Mesenchymal stem cell (in vitro differentiated cells and primary cell): Measurements from ENCODE around the gene LTBP2.

Experiments
- DNase-seq: peaks from one replicate; pipeline ENCODE4 v3.0.0-alpha.2; 2013
- H2AFZ ChIP-seq: one replicate; pipeline ENCODE4 v1.6.1; 2013; ENCODE audit warnings: low read depth, mild to moderate bottlenecking, control low read depth, inconsistent platforms, low read length, moderate library complexity
- H2AK5ac ChIP-seq: 2 replicates; pipeline ENCODE4 v1.6.1; 2013; ENCODE audit warnings: low read length, moderate library complexity, mild to moderate bottlenecking, inconsistent platforms; ENCODE audit not compliant: severe bottlenecking
- H2BK120ac ChIP-seq: one replicate; pipeline ENCODE4 v1.6.1; 2013; ENCODE audit warnings: low read depth, mild to moderate bottlenecking, inconsistent platforms, low read length, moderate library complexity
- H2BK12ac ChIP-seq, 2 experiments: one replicate each; pipeline ENCODE4 v1.6.1; 2013; ENCODE audit warnings: inconsistent platforms in 2 of 2, low read length in 2 of 2, mild to moderate bottlenecking in 2 of 2, moderate library complexity in 2 of 2, control low read depth in 1 of 2
- H2BK15ac ChIP-seq: one replicate; pipeline ENCODE4 v1.6.1; 2013; ENCODE audit warnings: mild to moderate bottlenecking, low read depth, inconsistent platforms; ENCODE audit not compliant: poor library complexity, severe bottlenecking
- H2BK5ac ChIP-seq: 2 replicates; pipeline ENCODE4 v1.6.1; 2013; ENCODE audit warnings: low read depth, mild to moderate bottlenecking, low read length, control low read depth, inconsistent platforms; ENCODE audit not compliant: poor library complexity, severe bottlenecking
- H3K14ac ChIP-seq, 2 experiments: one replicate each; pipeline ENCODE4 v1.6.1; 2013; ENCODE audit warnings: inconsistent platforms in 2 of 2, low read length in 2 of 2, control low read depth in 1 of 2, mild to moderate bottlenecking in 1 of 2, moderate library complexity in 1 of 2
- H3K18ac ChIP-seq, 2 experiments: one replicate each; pipeline ENCODE4 v1.6.1; 2013; ENCODE audit warnings: inconsistent platforms in 2 of 2, low read length in 2 of 2, control low read depth in 1 of 2, low read depth in 1 of 2, mild to moderate bottlenecking in 1 of 2
- H3K23ac ChIP-seq, 2 experiments: one replicate each; pipeline ENCODE4 v1.6.1; 2013; ENCODE audit warnings: inconsistent platforms in 2 of 2, low read length in 2 of 2, mild to moderate bottlenecking in 2 of 2, moderate library complexity in 2 of 2, control low read depth in 1 of 2
- H3K27ac ChIP-seq: 2 replicates; pipeline ENCODE4 v1.5.1; 2013; ENCODE audit warnings: mild to moderate bottlenecking, moderate library complexity, low read length, control low read depth, inconsistent platforms; ENCODE audit not compliant: poor library complexity, severe bottlenecking
- H3K27me3 ChIP-seq, 2 experiments: 2 replicates each; pipeline versions ENCODE4 v1.6.1 to v1.7.0; 2013; ENCODE audit warnings: low read length in 2 of 2, mild to moderate bottlenecking in 2 of 2, moderate library complexity in 2 of 2, control low read depth in 1 of 2, inconsistent platforms in 1 of 2; ENCODE audit not compliant: control insufficient read depth in 1 of 2, insufficient read depth in 1 of 2
- H3K36me3 ChIP-seq, 2 experiments: 2 replicates each; pipeline versions ENCODE4 v1.6.1 to v1.7.0; 2013; ENCODE audit warnings: low read length in 2 of 2, control low read depth in 1 of 2, inconsistent platforms in 1 of 2, low read depth in 1 of 2, mild to moderate bottlenecking in 1 of 2; ENCODE audit not compliant: insufficient read depth in 2 of 2, control insufficient read depth in 1 of 2
- H3K4ac ChIP-seq, 2 experiments: one replicate each; pipeline ENCODE4 v1.6.1; 2013; ENCODE audit warnings: inconsistent platforms in 2 of 2, low read length in 2 of 2, mild to moderate bottlenecking in 2 of 2, moderate library complexity in 2 of 2, control low read depth in 1 of 2, low read depth in 1 of 2
- H3K4me1 ChIP-seq: 2 replicates; pipeline ENCODE4 v1.6.1; 2013; ENCODE audit warnings: low read depth, low read length, control low read depth; ENCODE audit not compliant: control insufficient read depth, insufficient read depth
- H3K4me2 ChIP-seq: 2 replicates; pipeline ENCODE4 v1.6.1; 2013; ENCODE audit warnings: low read length, mild to moderate bottlenecking, inconsistent platforms; ENCODE audit not compliant: poor library complexity, severe bottlenecking
- H3K4me3 ChIP-seq, 2 experiments: 2 replicates each; pipeline versions ENCODE4 v1.5.1 to v1.7.0; 2013; ENCODE audit warnings: low read length in 2 of 2, mild to moderate bottlenecking in 2 of 2, control low read depth in 1 of 2, low read depth in 1 of 2; ENCODE audit not compliant: insufficient read depth in 1 of 2
- H3K79me1 ChIP-seq: replicated peaks from 2 replicates; pipeline ENCODE4 v1.6.1; 2013; ENCODE audit warnings: mild to moderate bottlenecking, control low read depth, low read length, inconsistent platforms; ENCODE audit not compliant: poor library complexity, severe bottlenecking
- H3K9ac ChIP-seq: 2 replicates; pipeline ENCODE4 v1.7.0; 2013; ENCODE audit warnings: mild to moderate bottlenecking, low read length, moderate library complexity
- H3K9me3 ChIP-seq: 2 replicates; pipeline ENCODE4 v1.7.0; 2013; ENCODE audit warnings: mild to moderate bottlenecking, low read length; ENCODE audit not compliant: control insufficient read depth
- H4K8ac ChIP-seq: one replicate; pipeline ENCODE4 v1.6.1; 2013; ENCODE audit warnings: inconsistent platforms, mild to moderate bottlenecking, low read length, moderate library complexity
- H4K91ac ChIP-seq: one replicate; pipeline ENCODE4 v1.6.1; 2013; ENCODE audit warnings: mild to moderate bottlenecking, low read length, inconsistent platforms
- WGBS: methylation state at CpG from one replicate; pipeline ENCODE4 v1.1.7; 2013; ENCODE audit warnings: mixed read lengths; 5-methylcytosine and 5-hydroxymethylcytosine counted together

LTBP2 gene

GRCh38 chr14:74551431-74552371, 60.3 kb downstream of the LTBP2 start:
- Histone ChIP-seq H3K4ac (peak overlapping the region in 1 of 2 experiments; percentile 13), H3K27ac (no peak overlapping the region), H2AFZ (no peak overlapping the region), H3K14ac (no peak overlapping the region), H3K4me1 (peaks cover 33% of the 10 kb centered on the region), H3K4me2 (no peak overlapping the region), H2BK120ac (no peak overlapping the region), H3K79me1 (peaks cover 52% of the 10 kb centered on the region), H2BK12ac (no peak overlapping the region), H2BK15ac (no peak overlapping the region), H3K9me3 (no peaks in the 10 kb centered on the region), H3K9ac (peak overlapping the region; percentile 40), H4K8ac (no peak overlapping the region), H3K23ac (no peak overlapping the region), H3K4me3 (no peak overlapping the region), H3K36me3 (peaks cover 75 to 82% of the 10 kb centered on the region in 2 experiments), H3K27me3 (no peaks in the 10 kb centered on the region), H3K18ac (no peak overlapping the region), H2AK5ac (peak overlapping the region; percentile 47), H2BK5ac (no peak overlapping the region), H4K91ac (no peak overlapping the region)
- WGBS, result 82% methylated on average over 20 of the region's 21 CpGs
- DNase-seq, result no peak

GRCh38 chr14:74551001-74551400, 61.0 kb downstream of the LTBP2 start:
- H3K23ac ChIP-seq, result no peak overlapping the region
- H3K4me3 ChIP-seq, result no peak overlapping the region
- no peak overlapping the region for H3K4me2 ChIP-seq
- H2AFZ ChIP-seq, result no peak overlapping the region
- no peak overlapping the region for H3K9ac ChIP-seq
- H3K18ac ChIP-seq, result no peak overlapping the region
- peaks cover 53% of the 10 kb centered on the region for H3K79me1 ChIP-seq
- H2BK12ac ChIP-seq, result no peak overlapping the region
- H4K8ac ChIP-seq, result no peak overlapping the region
- WGBS, result 88% methylated on average over 11 of the region's 11 CpGs
- H2AK5ac ChIP-seq, result no peak overlapping the region
- H3K27ac ChIP-seq, result no peak overlapping the region
- H2BK15ac ChIP-seq, result no peak overlapping the region
- no peak overlapping the region for H4K91ac ChIP-seq
- H3K36me3 ChIP-seq, result peaks cover 79 to 87% of the 10 kb centered on the region in 2 experiments
- no peak overlapping the region for H3K4ac ChIP-seq
- H3K4me1 ChIP-seq, result peaks cover 40% of the 10 kb centered on the region
- H2BK5ac ChIP-seq, result no peak overlapping the region
- DNase-seq, result no peak
- H3K27me3 ChIP-seq, result no peaks in the 10 kb centered on the region
- no peak overlapping the region for H3K14ac ChIP-seq
- H3K9me3 ChIP-seq, result no peaks in the 10 kb centered on the region
- H2BK120ac ChIP-seq, result no peak overlapping the region

GRCh38 chr14:74550071-74550470, 62.0 kb downstream of the LTBP2 start:
- no peak for DNase-seq
- Histone ChIP-seq H2BK15ac (no peak overlapping the region), H3K14ac (peak overlapping the region in 1 of 2 experiments; percentile 41), H2BK12ac (no peak overlapping the region), H2BK120ac (no peak overlapping the region), H4K91ac (no peak overlapping the region), H3K4me1 (peaks cover 46% of the 10 kb centered on the region), H3K4me3 (no peak overlapping the region), H3K9me3 (no peaks in the 10 kb centered on the region), H2AFZ (no peak overlapping the region), H3K36me3 (peaks cover 82 to 87% of the 10 kb centered on the region in 2 experiments), H3K9ac (no peak overlapping the region), H3K27me3 (no peaks in the 10 kb centered on the region), H3K4me2 (no peak overlapping the region), H3K27ac (no peak overlapping the region), H2BK5ac (no peak overlapping the region), H3K4ac (no peak overlapping the region), H3K79me1 (peaks cover 51% of the 10 kb centered on the region), H3K18ac (no peak overlapping the region), H3K23ac (no peak overlapping the region), H2AK5ac (peak overlapping the region; percentile 36), H4K8ac (no peak overlapping the region)
- WGBS, result 0% methylated on average over 1 of the region's 1 CpG

GRCh38 chr14:74549588-74549987, 62.4 kb downstream of the LTBP2 start:
- 80% methylated on average over 1 of the region's 1 CpG for WGBS
- no peak overlapping the region for H3K18ac ChIP-seq
- H2BK120ac ChIP-seq, result no peak overlapping the region
- H3K27ac ChIP-seq, result no peak overlapping the region
- no peak overlapping the region for H3K9ac ChIP-seq
- no peak overlapping the region for H3K23ac ChIP-seq
- peaks cover 49% of the 10 kb centered on the region for H3K79me1 ChIP-seq
- H3K9me3 ChIP-seq, result no peaks in the 10 kb centered on the region
- no peak overlapping the region for H3K14ac ChIP-seq
- H4K8ac ChIP-seq, result no peak overlapping the region
- H3K4me2 ChIP-seq, result no peak overlapping the region
- H2BK12ac ChIP-seq, result peak overlapping the region in 1 of 2 experiments; percentile 15
- H4K91ac ChIP-seq, result no peak overlapping the region
- peak overlapping the region; percentile 36 for H2AK5ac ChIP-seq
- peaks cover 46% of the 10 kb centered on the region for H3K4me1 ChIP-seq
- H3K4ac ChIP-seq, result no peak overlapping the region
- no peaks in the 10 kb centered on the region for H3K27me3 ChIP-seq
- H2AFZ ChIP-seq, result no peak overlapping the region
- no peak for DNase-seq
- no peak overlapping the region for H2BK15ac ChIP-seq
- peaks cover 78 to 87% of the 10 kb centered on the region in 2 experiments for H3K36me3 ChIP-seq
- no peak overlapping the region for H3K4me3 ChIP-seq
- H2BK5ac ChIP-seq, result no peak overlapping the region
